PFSK-1 (cell line): Measurements from ENCODE around the gene FN1.

Experiments
- FOXP2 ChIP-seq: optimal IDR thresholded peaks from 2 replicates; pipeline ENCODE3; 2011; ENCODE audit warnings: borderline replicate concordance, control low read depth, inconsistent platforms; ENCODE audit not compliant: insufficient read depth; ENCODE audit errors: extremely low read length, extremely low read depth
- POLR2AphosphoS5 ChIP-seq: IDR thresholded peaks from 2 replicates; pipeline ENCODE4 v1.6.1; 2012; ENCODE audit warnings: low read depth, mild to moderate bottlenecking, control low read depth, low read length, moderate library complexity
- SIN3A ChIP-seq: IDR thresholded peaks from 2 replicates; pipeline ENCODE4 v1.6.1; 2012; ENCODE audit warnings: mild to moderate bottlenecking, low read length, moderate library complexity, borderline replicate concordance; ENCODE audit not compliant: insufficient read depth
- TAF1 ChIP-seq: IDR thresholded peaks from 2 replicates; pipeline ENCODE4 v1.6.1; 2012; ENCODE audit warnings: low read length, control low read depth, borderline replicate concordance; ENCODE audit not compliant: insufficient read depth
- TF ChIP-seq, protein P1 (sequence below), 2 experiments: IDR thresholded peaks; 2 replicates each; pipeline versions ENCODE4 v1.6.1 to v1.8.0; 2011 to 2012; ENCODE audit warnings: low read depth in 2 of 2, low read length in 2 of 2, control low read depth in 1 of 2, inconsistent platforms in 1 of 2, mild to moderate bottlenecking in 1 of 2, moderate library complexity in 1 of 2; ENCODE audit not compliant: insufficient read depth in 1 of 2

DNA sequence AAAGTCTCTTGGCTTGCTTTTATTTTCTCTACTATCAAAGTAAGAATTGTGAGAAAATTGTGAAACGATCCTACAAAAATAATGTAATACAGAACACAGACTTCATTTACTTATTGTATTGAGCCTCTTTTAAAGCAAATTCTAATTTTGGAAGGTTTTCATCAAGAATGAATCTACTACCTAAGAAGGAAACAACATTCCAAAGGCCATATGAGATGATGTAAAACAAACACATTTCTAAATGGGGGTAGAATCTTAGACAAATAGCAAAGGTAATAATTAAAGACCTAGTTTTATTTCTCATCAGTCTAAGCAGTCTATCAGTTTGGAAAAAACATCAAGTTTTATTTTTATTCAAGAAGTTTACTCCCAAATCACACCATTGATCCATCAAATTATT lies 20.6 kb downstream of the FN1 start:
- TF ChIP-seq, protein P1, sequence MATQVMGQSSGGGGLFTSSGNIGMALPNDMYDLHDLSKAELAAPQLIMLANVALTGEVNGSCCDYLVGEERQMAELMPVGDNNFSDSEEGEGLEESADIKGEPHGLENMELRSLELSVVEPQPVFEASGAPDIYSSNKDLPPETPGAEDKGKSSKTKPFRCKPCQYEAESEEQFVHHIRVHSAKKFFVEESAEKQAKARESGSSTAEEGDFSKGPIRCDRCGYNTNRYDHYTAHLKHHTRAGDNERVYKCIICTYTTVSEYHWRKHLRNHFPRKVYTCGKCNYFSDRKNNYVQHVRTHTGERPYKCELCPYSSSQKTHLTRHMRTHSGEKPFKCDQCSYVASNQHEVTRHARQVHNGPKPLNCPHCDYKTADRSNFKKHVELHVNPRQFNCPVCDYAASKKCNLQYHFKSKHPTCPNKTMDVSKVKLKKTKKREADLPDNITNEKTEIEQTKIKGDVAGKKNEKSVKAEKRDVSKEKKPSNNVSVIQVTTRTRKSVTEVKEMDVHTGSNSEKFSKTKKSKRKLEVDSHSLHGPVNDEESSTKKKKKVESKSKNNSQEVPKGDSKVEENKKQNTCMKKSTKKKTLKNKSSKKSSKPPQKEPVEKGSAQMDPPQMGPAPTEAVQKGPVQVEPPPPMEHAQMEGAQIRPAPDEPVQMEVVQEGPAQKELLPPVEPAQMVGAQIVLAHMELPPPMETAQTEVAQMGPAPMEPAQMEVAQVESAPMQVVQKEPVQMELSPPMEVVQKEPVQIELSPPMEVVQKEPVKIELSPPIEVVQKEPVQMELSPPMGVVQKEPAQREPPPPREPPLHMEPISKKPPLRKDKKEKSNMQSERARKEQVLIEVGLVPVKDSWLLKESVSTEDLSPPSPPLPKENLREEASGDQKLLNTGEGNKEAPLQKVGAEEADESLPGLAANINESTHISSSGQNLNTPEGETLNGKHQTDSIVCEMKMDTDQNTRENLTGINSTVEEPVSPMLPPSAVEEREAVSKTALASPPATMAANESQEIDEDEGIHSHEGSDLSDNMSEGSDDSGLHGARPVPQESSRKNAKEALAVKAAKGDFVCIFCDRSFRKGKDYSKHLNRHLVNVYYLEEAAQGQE (IDR thresholded peaks at IDR 0.05; ENCODE audit: insufficient read depth in 1 of 2, low read depth in 2 of 2, low read length in 2 of 2): no peak
- TF ChIP-seq TAF1 (no peak), SIN3A (no peak), POLR2AphosphoS5 (no peak), FOXP2 (no peak)
